ENCODE results near the gene KYNU. TPM values are rescaled to one million over a fixed set of nuclear protein-coding genes. Genes with fewer than 3 reads are reported as not detected.

Gene KYNU
- total RNA-seq, 3 donors from 2014 or later, result 1.7 to 3.3 (median 2.7) TPM

GRCh38 chr2:142920571-142920970, 43.1 kb downstream of the KYNU start:
- no peaks in the 10 kb centered on the region for H3K36me3 ChIP-seq (ENCODE audit: low read depth)
- H3K4me1 ChIP-seq (ENCODE audit: low read depth), result no peaks in the 10 kb centered on the region
- no peaks in the 10 kb centered on the region for H3K9me3 ChIP-seq
- DNase-seq (no peak), ATAC-seq (no peak)
- intact Hi-C loops (cut with DNase I, micrococcal nuclease), result no loop called here
- TF ChIP-seq CTCF (IDR thresholded peaks at IDR 0.05), result no peak
- H3K4me3 ChIP-seq, result no peak overlapping the region

GRCh38 chr2:142926445-142926844, 49.0 kb downstream of the KYNU start:
- H3K4me3 ChIP-seq, result no peak overlapping the region
- ATAC-seq (no peak), DNase-seq (no peak)
- no peaks in the 10 kb centered on the region for H3K4me1 ChIP-seq (ENCODE audit: low read depth)
- TF ChIP-seq CTCF (IDR thresholded peaks at IDR 0.05), result no peak
- intact Hi-C loops (cut with DNase I, micrococcal nuclease), result no loop called here
- no peaks in the 10 kb centered on the region for H3K36me3 ChIP-seq (ENCODE audit: low read depth)
- H3K9me3 ChIP-seq, result no peaks in the 10 kb centered on the region

GRCh38 chr2:142930835-142931398, 53.5 kb downstream of the KYNU start:
- Histone ChIP-seq H3K4me1 (ENCODE audit: low read depth) (no peaks in the 10 kb centered on the region), H3K9me3 (no peaks in the 10 kb centered on the region), H3K4me3 (no peak overlapping the region), H3K36me3 (ENCODE audit: low read depth) (no peaks in the 10 kb centered on the region)
- TF ChIP-seq CTCF (IDR thresholded peaks at IDR 0.05), result no peak
- DNase-seq (no peak), ATAC-seq (no peak)
- intact Hi-C loops (cut with DNase I, micrococcal nuclease), result no loop called here

GRCh38 chr2:142933916-142934315, 56.5 kb downstream of the KYNU start:
- Histone ChIP-seq H3K9me3 (no peaks in the 10 kb centered on the region), H3K36me3 (ENCODE audit: low read depth) (no peaks in the 10 kb centered on the region), H3K4me3 (no peak overlapping the region), H3K4me1 (ENCODE audit: low read depth) (no peaks in the 10 kb centered on the region)
- no peak for TF ChIP-seq CTCF (IDR thresholded peaks at IDR 0.05)
- no peak for DNase-seq
- intact Hi-C loops (cut with DNase I, micrococcal nuclease), result no loop called here
- no peak for ATAC-seq

- no peaks in the 10 kb centered on the region for H3K9me3 ChIP-seq
- intact Hi-C loops (cut with DNase I, micrococcal nuclease), result no loop called here
- H3K4me3 ChIP-seq, result no peak overlapping the region
- ATAC-seq (no peak), DNase-seq (no peak)
- TF ChIP-seq CTCF (IDR thresholded peaks at IDR 0.05), result no peak
- H3K36me3 ChIP-seq (ENCODE audit: low read depth), result no peaks in the 10 kb centered on the region
- H3K4me1 ChIP-seq (ENCODE audit: low read depth), result no peaks in the 10 kb centered on the region
These were observed 58.2 kb downstream of the KYNU start for GRCh38 chr2:142935563-142936089.

- ATAC-seq, result no peak
- intact Hi-C loops (cut with DNase I, micrococcal nuclease), result no loop called here
These were observed 59.2 kb downstream of the KYNU start for GRCh38 chr2:142936629-142937028.

More at GRCh38 chr2:142936629-142937028, 59.2 kb downstream of the KYNU start:
- no peaks in the 10 kb centered on the region for H3K4me1 ChIP-seq (ENCODE audit: low read depth)
- no peaks in the 10 kb centered on the region for H3K36me3 ChIP-seq (ENCODE audit: low read depth)
- DNase-seq, result no peak
- no peak for TF ChIP-seq CTCF (IDR thresholded peaks at IDR 0.05)
- H3K4me3 ChIP-seq, result no peak overlapping the region
- no peaks in the 10 kb centered on the region for H3K9me3 ChIP-seq
